ENCODE results near the gene ZNF407. TPM values are rescaled to one million over a fixed set of nuclear protein-coding genes. Genes with fewer than 3 reads are reported as not detected.
A peak's percentile ranks its signal among the peaks of the same experiment; 100 is the strongest.

Gene ZNF407
- total RNA-seq, 2 experiments from 2014 or later: 11.7 to 13.4 TPM

DNA sequence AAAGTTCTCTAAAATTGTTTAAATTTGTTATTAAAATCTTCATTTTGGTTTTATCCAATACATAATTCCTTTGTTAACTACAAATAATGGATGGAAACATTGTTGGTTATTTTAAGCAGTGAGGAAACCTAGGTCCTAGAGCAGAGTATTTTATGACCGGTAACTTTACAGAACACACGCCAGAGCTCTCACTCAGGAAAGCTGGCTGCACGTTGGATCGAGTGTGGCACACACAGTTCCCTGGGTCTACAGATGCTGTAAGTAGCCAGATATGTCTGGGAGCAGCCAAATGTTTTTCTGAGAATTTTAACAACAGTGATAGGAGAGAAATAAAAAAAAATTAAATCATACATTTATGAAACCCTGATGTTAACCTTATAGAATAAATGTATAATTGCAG, 264.4 kb downstream of the ZNF407 start:
- no peak for DNase-seq
- ChIA-PET POLR2A (no interaction called here), CTCF (no interaction called here)
- no peaks in the 10 kb centered on the region for H3K9me3 Mint-ChIP-seq
- H3K27me3 Mint-ChIP-seq: no peaks in the 10 kb centered on the region
- H3K36me3 Mint-ChIP-seq (ENCODE audit: low read depth): no peaks in the 10 kb centered on the region
- no peak overlapping the region for H3K4me3 Mint-ChIP-seq
- H3K4me1 Mint-ChIP-seq: peaks cover 2% of the 10 kb centered on the region
- H3K27ac Mint-ChIP-seq: no peak overlapping the region

DNA sequence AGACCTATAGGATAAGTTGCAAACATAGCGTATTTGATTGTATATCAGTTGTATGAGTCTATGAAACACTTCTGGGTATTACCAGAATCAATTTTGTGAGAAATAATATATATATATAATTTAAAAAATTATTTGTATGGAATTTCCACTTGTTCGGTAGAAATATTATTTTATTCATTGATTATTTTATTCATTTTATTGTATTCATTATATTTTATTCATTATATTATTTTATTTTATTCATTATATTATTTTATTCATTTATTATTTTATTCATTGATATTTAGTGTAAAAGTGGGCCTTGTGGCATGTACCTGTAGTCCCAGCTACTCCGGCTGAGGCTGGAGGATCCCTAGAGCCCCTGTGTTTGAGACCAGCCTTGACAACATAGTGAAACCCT, 268.9 kb downstream of the ZNF407 start:
- Mint-ChIP-seq H3K36me3 (ENCODE audit: low read depth) (no peaks in the 10 kb centered on the region), H3K27me3 (no peaks in the 10 kb centered on the region), H3K4me1 (peaks cover 6% of the 10 kb centered on the region), H3K9me3 (no peaks in the 10 kb centered on the region), H3K27ac (no peak overlapping the region), H3K4me3 (no peak overlapping the region)
- CTCF ChIA-PET: no interaction called here
- DNase-seq: no peak
- POLR2A ChIA-PET: no interaction called here

DNA sequence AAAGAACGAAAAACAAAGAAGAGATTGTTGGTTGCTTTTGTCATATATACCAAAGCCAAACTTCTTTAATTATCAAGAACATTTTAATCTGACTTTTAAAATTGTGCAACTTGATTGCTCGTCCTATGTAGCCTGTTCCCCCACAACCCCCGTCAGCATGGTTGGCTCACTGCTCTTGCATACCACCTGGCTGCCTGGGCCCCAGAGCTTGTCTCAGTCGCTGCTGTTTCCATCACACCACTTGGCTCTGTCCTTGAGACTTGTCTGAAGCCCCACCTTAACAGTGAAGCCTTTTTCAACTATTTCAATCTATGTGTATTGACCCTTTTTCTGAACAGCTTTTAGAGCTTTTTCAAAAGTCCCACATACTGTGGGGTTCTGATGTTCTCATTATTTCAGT, 270.8 kb downstream of the ZNF407 start:
- CTCF ChIA-PET: interaction anchor here (0.8 kb wide), 1 partner anchor 48 kb away, joined by 3 read pairs; no protein-coding TSS in a partner anchor
- H3K27me3 Mint-ChIP-seq: no peaks in the 10 kb centered on the region
- POLR2A ChIA-PET: no interaction called here

DNA sequence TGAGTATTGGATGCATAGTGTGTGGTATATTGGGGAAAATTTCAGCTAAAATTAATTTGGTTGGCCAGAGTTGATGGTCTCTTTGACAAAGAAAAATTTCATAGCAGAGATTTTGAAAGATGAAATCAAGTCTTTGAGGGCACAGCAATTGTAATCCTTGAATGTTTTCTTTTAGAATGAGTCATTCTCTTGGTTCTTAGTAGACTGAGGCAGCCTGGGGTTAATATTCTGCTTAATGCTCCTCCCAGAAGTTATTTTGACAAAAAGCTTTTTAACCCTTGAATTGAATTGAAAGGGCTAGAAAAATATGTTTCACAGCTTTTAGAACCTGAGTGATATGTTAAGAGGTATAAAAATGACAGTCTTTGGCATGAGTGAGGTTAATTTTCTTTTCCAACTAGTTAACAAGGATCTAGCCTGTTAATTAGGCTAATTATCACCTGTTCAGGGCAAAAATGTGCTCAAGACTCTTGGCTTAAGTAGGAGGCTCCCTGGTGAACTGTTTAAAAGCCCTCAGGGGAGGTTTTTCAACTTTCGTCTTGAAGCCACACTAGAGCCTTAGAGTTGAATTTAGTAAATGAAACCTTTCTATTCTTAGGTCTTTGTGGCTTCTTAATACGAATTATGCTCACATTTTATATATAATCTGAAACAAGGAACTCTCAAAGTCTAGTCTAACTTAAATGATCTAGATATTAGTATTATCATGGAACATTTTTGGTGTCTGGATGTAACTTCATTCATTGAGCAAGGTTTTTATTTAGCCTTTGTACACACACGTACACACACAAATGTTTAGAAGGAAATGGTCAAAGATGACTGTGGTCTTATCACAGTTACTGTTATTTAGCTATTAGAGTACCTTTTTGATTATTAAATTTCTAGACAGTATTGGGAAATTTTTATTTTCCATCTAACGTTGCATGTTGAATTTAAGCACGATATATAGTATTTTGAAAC, 272.5 kb downstream of the ZNF407 start:
- Mint-ChIP-seq H3K4me1 (peaks cover 4% of the 10 kb centered on the region), H3K27me3 (no peaks in the 10 kb centered on the region), H3K9me3 (no peaks in the 10 kb centered on the region), H3K36me3 (ENCODE audit: low read depth) (no peaks in the 10 kb centered on the region), H3K27ac (no peak overlapping the region), H3K4me3 (no peak overlapping the region)
- CTCF ChIA-PET: interaction anchor here (0.9 kb wide), 1 partner anchor 52 kb away, joined by 3 read pairs; no protein-coding TSS in a partner anchor
- POLR2A ChIA-PET: no interaction called here
- DNase-seq: no peak

More for the DNA sequence above, 270.8 kb downstream of the ZNF407 start:
- Mint-ChIP-seq H3K27ac (no peak overlapping the region), H3K4me3 (no peak overlapping the region), H3K4me1 (peaks cover 6% of the 10 kb centered on the region), H3K36me3 (ENCODE audit: low read depth) (no peaks in the 10 kb centered on the region), H3K9me3 (no peaks in the 10 kb centered on the region)
- DNase-seq: no peak

DNA sequence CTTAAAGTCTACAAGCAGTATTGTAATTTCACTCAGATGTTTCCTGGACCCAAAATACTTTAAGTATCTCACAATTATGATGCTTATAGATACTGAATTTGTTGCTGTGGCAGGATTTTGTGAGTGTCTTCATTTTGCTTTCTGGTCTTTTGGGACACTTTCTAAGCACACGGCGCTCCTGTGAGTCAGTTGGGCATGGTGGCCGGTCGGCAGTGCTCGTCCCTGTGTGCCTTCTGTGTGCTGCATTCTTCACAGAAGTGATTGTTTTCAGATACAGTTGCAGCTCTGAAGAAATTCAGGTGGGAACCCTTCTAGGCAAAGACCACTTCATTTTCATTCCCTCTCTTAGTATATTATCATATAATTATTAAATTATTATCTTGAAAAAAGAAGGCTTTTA, 273.3 kb downstream of the ZNF407 start:
- POLR2A ChIA-PET: no interaction called here
- DNase-seq: no peak
- Mint-ChIP-seq H3K4me3 (no peak overlapping the region), H3K9me3 (no peaks in the 10 kb centered on the region), H3K4me1 (peaks cover 4% of the 10 kb centered on the region), H3K27me3 (no peaks in the 10 kb centered on the region), H3K27ac (no peak overlapping the region), H3K36me3 (ENCODE audit: low read depth) (no peaks in the 10 kb centered on the region)
- CTCF ChIA-PET: interaction anchor here (0.7 kb wide), 1 partner anchor 52 kb away, joined by 4 read pairs; no protein-coding TSS in a partner anchor

DNA sequence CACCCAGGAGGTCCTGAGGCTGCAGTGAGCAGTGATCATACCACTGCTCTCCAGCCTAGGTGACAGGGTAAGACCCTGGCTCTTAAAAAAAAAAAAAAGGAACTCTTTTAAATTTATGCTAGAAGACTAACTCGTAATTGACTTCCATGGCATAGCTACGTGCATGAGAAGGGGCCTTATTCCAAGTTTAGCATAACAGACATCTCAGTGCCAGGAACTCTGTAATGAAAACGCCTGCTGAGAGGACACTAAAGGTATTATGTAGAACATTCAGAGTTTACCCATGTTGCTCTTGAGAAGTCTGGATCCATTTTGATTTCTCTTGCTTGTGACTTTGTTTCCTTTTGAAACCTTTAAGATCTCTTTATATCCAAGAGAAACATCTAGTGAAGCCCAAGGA, 276.0 kb downstream of the ZNF407 start:
- Mint-ChIP-seq H3K9me3 (no peaks in the 10 kb centered on the region), H3K4me1 (peaks cover 4% of the 10 kb centered on the region), H3K36me3 (ENCODE audit: low read depth) (no peaks in the 10 kb centered on the region), H3K27ac (no peak overlapping the region), H3K4me3 (no peak overlapping the region), H3K27me3 (no peaks in the 10 kb centered on the region)
- ChIA-PET POLR2A (no interaction called here), CTCF (no interaction called here)
- DNase-seq: no peak

DNA sequence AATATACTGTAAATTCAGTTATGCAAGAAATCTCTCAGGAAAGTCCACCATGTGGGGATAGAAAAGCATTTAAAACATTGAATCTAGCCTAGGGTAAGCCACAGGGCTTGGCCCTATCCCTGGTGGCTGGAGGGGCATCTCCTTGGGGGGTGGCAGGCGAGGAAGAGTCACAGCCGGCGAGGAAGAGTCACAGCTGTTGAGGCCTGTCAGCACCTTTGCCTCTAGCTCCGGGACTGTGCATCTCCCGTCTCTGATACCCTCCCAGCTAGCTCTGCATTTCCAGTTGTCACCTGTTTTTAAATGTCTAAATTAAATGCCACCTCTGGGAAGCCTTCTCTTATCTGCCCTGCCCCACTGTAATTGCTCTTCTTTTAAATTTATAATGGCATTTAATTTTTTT, 276.7 kb downstream of the ZNF407 start:
- H3K27ac Mint-ChIP-seq: no peak overlapping the region
- ChIA-PET CTCF (no interaction called here), POLR2A (no interaction called here)
- H3K36me3 Mint-ChIP-seq (ENCODE audit: low read depth): no peaks in the 10 kb centered on the region
- peaks cover 4% of the 10 kb centered on the region for H3K4me1 Mint-ChIP-seq
- DNase-seq: no peak
- no peaks in the 10 kb centered on the region for H3K9me3 Mint-ChIP-seq
- H3K4me3 Mint-ChIP-seq: no peak overlapping the region
- no peaks in the 10 kb centered on the region for H3K27me3 Mint-ChIP-seq

DNA sequence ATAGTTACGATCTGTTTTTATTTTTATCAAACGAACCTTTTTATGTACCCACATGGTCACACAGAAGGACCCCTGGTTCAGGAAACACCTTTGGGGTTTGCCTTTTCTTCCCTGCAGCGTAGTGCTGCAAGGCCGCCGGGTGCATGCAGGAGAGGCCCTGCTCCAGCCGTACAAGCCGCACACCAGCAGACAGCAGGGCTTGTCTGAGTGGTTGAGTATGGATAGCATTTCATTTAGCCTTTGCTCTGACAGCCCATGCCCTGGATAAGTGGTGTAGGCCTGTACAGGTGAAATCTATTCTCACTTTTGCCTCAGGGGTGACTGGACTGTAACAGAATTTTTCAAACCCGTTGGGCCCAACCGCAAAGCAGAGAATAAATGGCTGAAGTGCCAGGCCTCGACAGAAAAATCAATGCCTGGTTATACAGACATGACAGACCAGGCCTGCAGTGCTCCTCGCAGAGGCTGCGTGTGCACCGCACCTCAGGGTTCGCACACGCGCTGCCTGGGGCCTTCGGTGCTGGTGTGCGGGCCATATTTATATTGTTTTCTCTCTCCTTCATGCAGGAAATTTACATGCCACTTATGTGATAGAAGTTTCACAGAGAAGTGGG, 279.1 kb downstream of the ZNF407 start:
- ChIA-PET CTCF (no interaction called here), POLR2A (no interaction called here)
- H3K4me1 Mint-ChIP-seq: no peaks in the 10 kb centered on the region
- H3K27me3 Mint-ChIP-seq: no peaks in the 10 kb centered on the region
- no peak overlapping the region for H3K27ac Mint-ChIP-seq
- peaks cover 5% of the 10 kb centered on the region for H3K36me3 Mint-ChIP-seq (ENCODE audit: low read depth)
- no peaks in the 10 kb centered on the region for H3K9me3 Mint-ChIP-seq
- DNase-seq: no peak
- H3K4me3 Mint-ChIP-seq: no peak overlapping the region

DNA sequence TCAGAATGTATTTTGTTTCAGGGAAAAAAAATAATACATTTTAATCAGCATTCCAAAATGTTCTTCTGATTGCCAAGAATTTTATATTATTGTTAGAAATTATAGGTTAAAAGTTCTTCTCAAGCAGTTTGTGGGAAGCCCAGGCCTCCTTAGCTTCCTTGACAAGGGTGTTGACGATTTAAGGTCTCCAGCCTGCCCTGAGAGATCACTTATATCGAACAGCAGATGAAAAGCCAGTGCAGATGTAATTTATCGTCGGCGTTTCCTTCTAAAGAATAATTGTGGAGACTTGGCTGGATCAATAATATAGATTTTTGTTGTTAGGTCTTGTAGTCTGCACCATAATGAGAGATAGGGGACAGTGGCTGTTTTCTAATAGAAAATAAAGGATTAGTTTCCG, 280.6 kb downstream of the ZNF407 start:
- Mint-ChIP-seq H3K36me3 (ENCODE audit: low read depth) (peaks cover 8% of the 10 kb centered on the region), H3K27me3 (no peaks in the 10 kb centered on the region), H3K27ac (no peak overlapping the region), H3K4me3 (no peak overlapping the region), H3K4me1 (no peaks in the 10 kb centered on the region), H3K9me3 (no peaks in the 10 kb centered on the region)
- POLR2A ChIA-PET: no interaction called here
- DNase-seq: no peak
- CTCF ChIA-PET: no interaction called here

DNA sequence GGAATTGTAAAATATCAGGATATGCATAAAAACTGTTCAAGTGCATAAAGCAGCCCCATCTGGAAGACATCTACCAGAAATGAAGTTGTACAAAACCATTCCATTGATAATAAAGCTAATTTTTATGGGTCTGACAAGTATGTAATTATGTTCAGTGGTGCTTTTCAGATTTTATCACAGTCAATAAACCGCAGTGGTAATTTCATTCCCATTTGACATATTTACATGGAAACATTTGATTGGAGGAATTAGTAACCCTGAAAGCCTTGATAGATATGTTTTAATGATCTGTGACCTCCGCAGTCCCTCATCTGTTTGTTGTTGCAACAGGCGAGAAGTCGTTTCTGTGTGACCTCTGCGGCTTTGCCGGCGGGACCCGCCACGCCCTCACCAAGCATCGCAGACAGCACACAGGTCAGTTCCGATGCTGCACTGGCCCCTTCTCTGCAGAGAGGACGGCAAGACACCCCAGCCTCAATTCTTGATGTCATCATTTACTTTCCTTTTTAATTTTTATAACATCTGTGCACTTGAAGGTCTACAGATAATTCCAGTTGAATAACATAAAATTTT, 283.1 kb downstream of the ZNF407 start:
- H3K27me3 Mint-ChIP-seq: no peaks in the 10 kb centered on the region
- H3K27ac Mint-ChIP-seq: no peak overlapping the region
- ChIA-PET POLR2A (no interaction called here), CTCF (no interaction called here)
- no peaks in the 10 kb centered on the region for H3K9me3 Mint-ChIP-seq
- H3K4me1 Mint-ChIP-seq: no peaks in the 10 kb centered on the region
- peaks cover 8% of the 10 kb centered on the region for H3K36me3 Mint-ChIP-seq (ENCODE audit: low read depth)
- no peak for DNase-seq
- H3K4me3 Mint-ChIP-seq: no peak overlapping the region

DNA sequence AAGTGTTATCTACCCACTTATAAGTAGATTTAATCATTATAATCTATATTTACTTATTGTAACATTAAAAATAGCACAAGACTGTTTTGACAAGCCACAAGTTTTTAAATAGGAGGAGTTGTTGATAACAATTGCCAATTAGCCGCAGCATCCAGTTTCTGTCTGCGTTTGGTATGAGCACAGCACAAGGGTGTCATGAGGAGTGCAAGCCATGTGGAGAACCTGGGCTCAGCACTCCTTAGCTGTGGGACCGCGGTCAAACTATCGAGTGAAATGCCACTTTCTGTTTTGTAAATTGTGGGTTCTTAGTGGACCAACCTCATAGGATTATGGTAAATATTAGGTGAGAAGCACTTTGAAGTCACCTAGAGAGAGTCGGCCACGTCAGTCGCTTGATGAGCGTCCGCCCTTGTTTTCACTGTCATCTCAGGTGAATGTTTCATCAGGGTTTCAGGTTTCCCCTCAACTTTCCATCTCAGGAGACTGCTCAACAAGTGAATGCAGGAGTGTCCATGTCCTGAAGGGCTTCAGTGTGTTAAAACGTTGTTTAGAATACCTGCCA, 294.5 kb downstream of the ZNF407 start:
- Mint-ChIP-seq H3K27ac (no peak overlapping the region), H3K9me3 (no peaks in the 10 kb centered on the region), H3K4me3 (no peak overlapping the region), H3K36me3 (ENCODE audit: low read depth) (no peaks in the 10 kb centered on the region), H3K27me3 (no peaks in the 10 kb centered on the region), H3K4me1 (peaks cover 4% of the 10 kb centered on the region)
- ChIA-PET CTCF (no interaction called here), POLR2A (no interaction called here)
- no peak for DNase-seq

DNA sequence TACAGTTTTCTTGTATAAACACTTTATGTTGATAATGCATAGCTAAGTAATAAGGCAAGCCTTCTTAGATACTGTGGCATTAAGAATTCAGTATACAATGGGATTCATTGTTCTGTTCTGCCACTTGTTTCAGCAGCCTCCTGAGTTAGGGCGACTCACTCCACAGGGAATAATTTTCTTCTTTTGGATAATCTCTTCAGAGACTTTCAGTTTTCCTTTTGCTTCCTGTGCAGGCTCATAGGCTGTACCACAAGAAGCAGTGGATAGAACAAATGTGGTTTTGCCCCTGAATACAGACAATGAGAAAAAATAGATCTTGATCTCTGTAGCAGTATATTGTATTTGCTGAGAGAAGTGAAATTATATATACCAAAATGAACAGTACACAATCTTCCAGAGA, 298.0 kb downstream of the ZNF407 start:
- no peaks in the 10 kb centered on the region for H3K36me3 Mint-ChIP-seq (ENCODE audit: low read depth)
- CTCF ChIA-PET: interaction anchor here (1.3 kb wide), 1 partner anchor 55 kb away, joined by 3 read pairs; no protein-coding TSS in a partner anchor
- DNase-seq: no peak
- no peak overlapping the region for H3K27ac Mint-ChIP-seq
- POLR2A ChIA-PET: no interaction called here
- H3K4me1 Mint-ChIP-seq: peaks cover 15% of the 10 kb centered on the region
- H3K4me3 Mint-ChIP-seq: no peak overlapping the region
- no peaks in the 10 kb centered on the region for H3K9me3 Mint-ChIP-seq
- H3K27me3 Mint-ChIP-seq: no peaks in the 10 kb centered on the region

DNA sequence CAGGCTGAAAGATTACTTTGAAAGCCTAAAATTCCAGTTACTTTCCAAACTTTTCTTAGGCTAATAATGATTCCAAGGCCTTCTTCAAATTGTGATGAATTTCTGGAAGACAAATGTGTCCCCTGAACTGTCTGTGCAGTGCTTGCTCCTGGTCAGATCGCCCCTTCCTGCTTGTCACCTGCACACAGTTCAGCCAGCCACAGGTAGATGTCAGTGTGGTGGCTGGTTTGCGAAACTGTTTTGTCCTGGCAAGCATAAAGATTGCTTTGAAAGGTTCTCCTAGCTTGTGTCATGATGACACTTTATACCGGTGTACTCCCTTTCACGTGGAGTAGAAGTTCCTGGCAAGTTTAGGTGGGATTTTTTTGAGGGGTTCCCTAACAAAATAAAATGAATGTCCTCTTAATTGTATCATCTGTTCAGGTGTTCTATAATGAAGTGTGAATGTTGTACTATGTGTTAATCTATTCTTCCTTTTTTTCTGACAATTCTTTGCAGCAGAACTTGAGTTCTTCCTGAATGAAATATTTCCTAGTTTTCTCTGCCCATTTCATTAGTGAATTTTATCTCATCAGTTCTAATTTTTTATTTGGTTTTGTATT, 298.8 kb downstream of the ZNF407 start:
- no peaks in the 10 kb centered on the region for H3K9me3 Mint-ChIP-seq
- H3K4me3 Mint-ChIP-seq: no peak overlapping the region
- CTCF ChIA-PET: interaction anchor here (0.7 to 1.4 kb wide), 6 partner anchors 11 to 583 kb away, joined by 3 to 8 read pairs (median 4); no protein-coding TSS in a partner anchor
- POLR2A ChIA-PET: no interaction called here
- H3K27ac Mint-ChIP-seq: no peak overlapping the region
- no peaks in the 10 kb centered on the region for H3K27me3 Mint-ChIP-seq
- H3K36me3 Mint-ChIP-seq (ENCODE audit: low read depth): no peaks in the 10 kb centered on the region
- peak; percentile 52 for DNase-seq
- H3K4me1 Mint-ChIP-seq: peaks cover 23% of the 10 kb centered on the region
